HG03571 (cell line): ENCODE results near the gene FFAR2.
"Not testable (repeated sequence)": the region's sequence is repeated elsewhere in the genome, so short reads cannot be mapped to it uniquely, and the experiment has no call there.

Source experiments
- ATAC-seq: cut with Tn5 transposase; IDR thresholded peaks from one replicate; pipeline ENCODE4 v1.9.1; 2021; ENCODE audit not compliant: unreplicated experiment

The FFAR2 gene

GRCh38 chr19:35423406-35423805, 24.7 kb upstream of the FFAR2 start:
- ATAC-seq, result not testable (repeated sequence)

DNA sequence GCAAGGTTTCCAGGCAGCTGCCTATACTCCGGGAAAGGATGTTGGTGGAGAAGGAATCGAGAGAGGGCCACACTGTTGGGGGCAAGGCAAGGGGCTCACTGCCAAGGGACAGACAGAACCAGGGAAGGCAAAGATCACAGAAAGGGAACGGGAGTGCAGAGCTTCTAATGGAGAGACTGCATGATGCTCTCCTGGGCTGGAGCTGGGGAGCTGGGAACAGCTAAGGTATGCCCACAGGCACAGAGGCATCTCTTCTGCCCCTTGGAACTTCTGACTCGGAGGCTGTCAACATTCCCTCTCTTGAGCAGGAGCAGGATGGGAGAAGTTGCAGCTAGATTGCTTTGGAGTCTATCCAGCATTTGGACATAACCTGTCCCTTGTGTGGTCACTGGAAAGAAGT, 22.4 kb upstream of the FFAR2 start:
- ATAC-seq, result no peak

DNA sequence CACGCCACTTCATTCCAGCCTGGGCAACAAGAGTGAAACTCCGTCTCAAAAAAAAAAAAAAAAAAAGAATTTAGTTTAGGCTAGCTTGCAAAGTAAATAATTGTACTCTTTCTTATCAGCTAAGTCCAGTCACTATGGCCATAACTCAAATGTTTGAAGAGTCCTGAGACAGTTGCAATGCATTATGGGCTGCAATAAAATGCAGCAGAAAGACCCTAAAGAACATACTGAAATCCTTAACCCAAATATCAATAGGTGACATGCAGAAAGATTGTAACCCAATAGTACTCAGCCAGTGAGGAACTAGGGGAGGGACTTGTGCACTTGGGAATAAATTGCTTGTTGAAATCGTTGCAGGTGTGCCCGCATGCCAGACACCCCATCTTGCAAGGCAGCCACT, 20.9 kb upstream of the FFAR2 start:
- no peak for ATAC-seq

- ATAC-seq, result no peak
Measured at GRCh38 chr19:35429698-35430408, 18.2 kb upstream of the FFAR2 start.

DNA sequence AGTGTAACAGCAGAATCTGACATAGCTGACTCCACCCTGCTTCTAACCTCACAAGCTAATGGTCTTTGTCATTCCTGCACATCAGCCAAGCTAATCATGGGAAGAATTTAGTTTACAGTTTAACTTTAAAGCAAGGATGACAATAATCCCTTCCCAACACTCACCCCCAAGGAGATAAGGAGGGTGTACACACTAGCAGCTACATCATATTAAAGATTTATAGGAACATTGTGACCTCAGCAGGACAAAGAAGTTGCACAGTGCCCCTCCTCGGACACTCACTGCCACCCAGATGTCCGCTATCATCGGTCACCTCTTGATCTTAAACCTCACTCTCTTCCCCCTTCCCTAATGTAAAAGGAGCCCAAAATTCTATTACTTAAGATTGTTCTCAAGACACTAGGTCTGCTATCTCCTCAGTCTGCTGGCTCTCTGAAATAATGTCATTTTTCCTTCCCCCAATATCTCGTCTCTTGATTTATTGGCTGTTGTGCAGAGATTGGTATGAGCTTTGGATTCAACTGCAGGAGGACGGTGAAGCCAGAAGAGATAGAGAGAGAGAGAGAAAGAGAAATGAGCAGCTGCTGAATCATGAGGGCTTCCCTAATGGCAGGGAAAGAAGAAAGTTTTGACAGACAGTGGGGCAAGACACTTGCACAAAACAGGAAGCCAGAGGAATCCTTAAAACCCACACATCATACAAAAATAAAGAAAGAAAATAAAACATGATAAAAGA, 17.5 kb upstream of the FFAR2 start:
- ATAC-seq, result no peak

DNA sequence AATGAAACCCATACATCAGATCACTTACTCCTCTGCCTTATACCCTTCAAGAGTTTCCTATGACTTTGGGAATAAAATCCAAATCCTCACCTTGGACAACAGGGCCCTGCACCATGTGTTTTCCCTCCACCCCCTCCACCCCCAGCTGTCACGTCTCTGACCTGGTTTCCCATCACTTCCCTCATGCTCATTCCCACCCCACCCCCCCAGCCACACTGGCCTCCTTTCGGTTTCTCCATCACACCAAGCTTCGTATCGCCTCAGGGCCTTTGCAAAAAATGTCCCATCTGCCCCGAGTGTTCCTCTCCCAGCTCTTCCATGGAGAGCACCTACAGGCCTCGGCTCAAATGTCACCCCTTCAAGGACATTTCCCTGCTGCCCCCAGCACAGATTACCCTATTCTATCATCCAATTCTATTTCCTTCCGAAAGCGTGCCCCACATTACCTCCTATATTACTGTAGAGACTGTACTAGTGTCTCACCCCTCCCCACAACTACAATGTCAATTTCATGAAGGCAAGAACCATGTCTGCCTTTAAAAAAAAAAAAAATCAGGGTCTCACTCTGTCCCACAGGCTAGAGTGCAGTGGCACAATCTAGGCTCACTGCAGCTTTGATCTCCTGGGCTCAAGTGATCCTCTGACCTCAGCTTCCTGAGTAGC, 16.8 kb upstream of the FFAR2 start:
- ATAC-seq, result no peak

GRCh38 chr19:35432911-35433310, 15.1 kb upstream of the FFAR2 start:
- ATAC-seq, result no peak

- ATAC-seq, result no peak
Measured at GRCh38 chr19:35433448-35433847, 14.6 kb upstream of the FFAR2 start.

GRCh38 chr19:35435896-35436295, 12.2 kb upstream of the FFAR2 start:
- ATAC-seq, result no peak

DNA sequence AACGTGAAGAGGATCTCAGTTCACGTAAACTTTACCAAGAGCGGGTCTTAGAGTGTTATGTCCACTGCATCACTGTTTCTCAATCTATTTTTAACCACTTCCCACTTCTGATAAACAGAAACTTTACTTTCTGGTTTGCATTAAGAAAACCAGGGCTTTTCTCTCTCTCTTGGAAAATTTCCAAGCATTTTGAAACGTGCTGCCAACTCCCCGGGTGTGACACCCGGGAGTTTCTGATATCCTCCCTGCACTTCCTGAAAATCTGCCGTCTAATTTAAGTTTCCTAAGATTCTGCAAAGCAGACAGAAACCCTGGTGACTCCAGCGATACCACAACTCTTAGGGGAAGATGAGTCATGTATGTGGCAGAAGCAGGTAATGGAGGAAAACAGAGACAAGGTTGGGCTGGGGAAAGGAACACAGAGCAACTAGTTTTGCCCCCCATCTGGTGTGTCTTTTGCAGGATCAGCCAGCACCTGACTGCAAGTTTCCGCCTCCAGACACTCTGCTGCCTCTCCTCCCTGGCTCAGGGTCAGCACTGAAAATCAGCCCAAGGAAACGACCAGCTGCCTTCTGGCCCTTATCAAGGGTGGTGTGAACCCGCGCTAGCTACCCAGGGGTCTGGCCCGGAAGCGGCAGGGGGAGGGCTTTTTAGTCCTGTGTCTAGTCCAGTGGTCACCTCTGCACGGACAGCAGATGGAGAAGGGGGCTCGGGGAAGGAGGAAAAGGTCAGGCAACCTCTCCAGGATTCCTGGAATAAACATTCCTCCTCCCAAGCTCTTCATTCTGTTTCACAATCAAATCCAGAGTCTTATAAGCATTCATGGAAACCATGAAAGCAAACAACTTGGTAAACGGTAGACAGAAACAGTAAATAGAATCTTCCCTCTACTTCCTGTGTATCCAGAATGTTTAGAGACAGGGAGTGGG, 11.3 kb upstream of the FFAR2 start:
- ATAC-seq, result no peak

- ATAC-seq, result no peak
Measured at GRCh38 chr19:35437406-35437951, 10.6 kb upstream of the FFAR2 start.

DNA sequence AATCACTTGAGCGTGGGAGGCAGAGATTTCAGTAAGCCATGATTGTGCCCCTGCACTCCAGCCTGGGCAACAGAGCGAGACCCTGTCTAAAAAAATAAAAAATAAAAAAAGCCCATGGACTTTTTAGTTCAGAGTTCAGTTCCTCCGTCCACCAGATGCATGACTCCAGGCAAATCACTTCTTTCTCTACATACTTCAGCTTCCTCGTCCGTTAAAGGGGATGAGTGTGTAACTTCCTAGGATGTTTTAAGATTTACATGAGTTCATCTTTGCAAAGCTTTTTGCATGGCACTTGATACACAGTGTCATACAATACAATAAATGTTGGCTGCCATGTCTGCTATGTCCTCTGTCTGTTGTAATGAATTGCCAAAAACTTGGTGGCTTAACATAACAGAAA, 10.0 kb upstream of the FFAR2 start:
- ATAC-seq, result no peak

DNA sequence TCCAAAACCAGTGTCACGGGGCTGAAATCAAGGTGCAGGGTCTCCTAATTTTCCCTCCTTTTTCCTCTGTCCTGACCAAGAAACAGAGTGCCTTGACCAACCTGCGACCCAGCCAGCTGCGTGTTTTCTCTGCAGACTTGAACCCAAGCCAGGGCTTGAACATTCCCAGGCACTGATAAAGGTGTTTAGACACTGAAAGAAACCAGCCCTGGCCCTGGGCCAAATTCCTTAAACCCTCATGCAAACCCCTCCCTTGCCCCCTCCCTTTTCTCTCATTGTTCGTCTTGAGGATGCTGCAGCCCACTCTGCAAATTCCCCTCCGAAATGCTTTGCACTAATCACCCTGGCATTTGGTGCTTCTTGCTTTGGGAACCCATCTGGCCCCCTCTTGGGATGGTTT, 9.5 kb upstream of the FFAR2 start:
- no peak for ATAC-seq

DNA sequence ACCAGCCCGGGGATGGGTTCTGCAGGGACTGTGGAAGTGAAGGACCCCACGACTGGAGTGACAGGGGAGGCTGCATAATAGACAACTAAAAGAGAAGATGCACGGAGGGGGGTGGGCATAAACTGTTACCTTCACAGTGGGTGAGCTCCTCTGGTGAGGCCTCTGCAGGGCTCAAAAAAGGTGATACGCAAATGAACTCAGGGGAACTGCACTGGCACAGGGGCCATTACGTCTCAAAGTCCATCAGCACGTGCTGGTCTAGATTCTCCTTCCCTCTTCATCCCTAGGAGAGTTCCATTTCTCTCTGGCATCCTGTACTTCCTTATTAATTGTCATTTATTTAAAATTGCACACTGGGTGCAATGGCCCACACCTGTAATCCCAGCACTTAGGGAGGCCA, 8.1 kb upstream of the FFAR2 start:
- no peak for ATAC-seq

DNA sequence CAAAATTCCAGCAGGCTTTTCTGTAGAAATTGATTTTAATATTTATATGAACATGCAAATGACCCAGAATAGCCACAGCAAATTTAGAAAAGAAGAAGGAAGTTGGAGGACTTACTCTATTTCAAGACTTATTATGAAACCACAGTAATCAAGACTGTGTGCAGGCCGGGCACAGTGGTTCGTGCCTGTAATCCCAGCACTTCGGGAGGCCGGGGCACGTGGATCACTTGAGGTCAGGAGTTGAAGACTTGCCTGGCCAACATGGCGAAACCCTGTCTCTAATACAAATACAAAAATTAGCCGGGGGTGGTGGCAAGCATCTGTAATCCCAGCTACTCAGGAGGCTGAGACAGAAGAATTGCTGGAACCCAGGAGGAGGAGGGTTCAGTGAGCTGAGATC, 6.0 kb upstream of the FFAR2 start:
- ATAC-seq, result no peak

DNA sequence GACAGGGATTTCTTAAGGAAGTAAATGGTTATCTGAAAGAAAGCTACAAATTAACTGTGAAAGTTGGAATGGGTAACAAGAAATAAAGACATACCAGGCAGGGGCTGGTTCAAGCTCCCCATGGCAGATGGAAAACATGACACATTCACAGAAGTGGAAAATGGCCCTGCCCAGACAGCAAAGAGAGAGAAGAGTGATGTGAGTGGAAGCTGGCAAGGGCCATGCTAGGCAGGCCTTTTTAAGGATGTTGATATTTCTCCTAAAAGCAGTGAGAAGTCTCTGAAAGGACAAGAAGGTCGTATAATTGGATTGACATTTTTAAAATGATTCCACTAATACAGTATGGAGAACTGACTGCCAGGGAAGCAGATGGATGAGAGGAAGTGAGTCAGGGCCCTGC, 3.3 kb upstream of the FFAR2 start:
- no peak for ATAC-seq

- no peak for ATAC-seq
Measured at GRCh38 chr19:35445826-35446593, 2.0 kb upstream of the FFAR2 start.

GRCh38 chr19:35449359-35450043, 1.4 kb downstream of the FFAR2 start:
- ATAC-seq, result no peak

DNA sequence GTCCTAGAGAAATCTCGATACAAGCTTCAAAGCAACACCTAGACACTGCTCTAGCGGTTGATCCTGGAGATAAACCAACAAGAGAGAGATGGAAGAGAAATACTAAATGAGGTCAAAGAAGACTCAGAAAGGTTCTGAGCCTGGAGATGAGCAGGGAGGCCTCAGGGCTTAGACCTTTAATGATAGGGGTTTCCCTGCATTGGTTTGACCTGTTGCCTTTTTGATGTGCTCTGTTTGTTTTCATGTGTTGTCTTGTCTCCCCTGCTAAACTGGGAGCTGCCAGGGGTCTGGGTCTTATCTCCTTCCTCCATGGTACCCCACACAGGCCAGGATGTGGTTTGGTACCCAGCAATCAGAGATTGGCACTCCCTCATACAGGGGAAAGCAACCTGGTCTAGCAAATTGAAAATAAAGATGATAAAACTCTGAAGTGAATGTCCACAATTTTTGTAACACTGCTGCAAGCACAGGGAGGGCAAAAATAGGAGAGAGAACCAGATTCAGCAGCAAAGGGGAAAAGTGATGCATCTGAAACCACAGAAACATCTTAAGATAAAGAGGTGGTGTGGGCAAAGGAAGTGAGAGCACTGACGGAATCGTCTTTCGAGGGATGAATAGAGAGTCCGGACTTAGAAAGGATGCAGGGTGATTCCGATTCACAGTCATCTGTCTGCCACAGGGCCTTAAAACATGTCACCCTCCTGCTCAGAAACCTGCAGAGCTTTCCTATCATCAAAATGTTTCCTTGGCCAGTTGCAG, 3.5 kb downstream of the FFAR2 start:
- no peak for ATAC-seq
